Measurements from ENCODE around the gene DBX2.

DNA sequence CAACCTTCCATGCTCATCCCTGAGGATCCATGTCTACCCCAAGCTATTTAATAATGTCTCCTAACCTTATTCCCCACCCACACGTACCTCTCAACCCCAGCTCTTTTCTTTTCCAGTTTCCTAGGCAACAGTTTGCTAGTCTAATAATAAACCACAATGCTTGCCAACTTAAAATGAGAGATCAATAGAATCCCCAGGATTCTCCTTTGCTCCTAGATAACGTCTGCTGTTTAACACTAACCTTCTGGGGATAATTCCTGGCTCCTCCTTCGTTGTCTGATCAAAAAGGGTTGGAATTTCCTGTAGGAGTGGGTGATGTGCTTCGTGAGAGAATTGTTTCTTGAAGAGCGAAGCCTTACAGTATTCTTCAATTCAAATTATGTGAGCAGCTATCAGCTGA is 42.2 kb upstream of the DBX2 start:
- TF ChIP-seq EP300 (IDR thresholded peaks at IDR 0.05) (no peak), POLR2A (IDR thresholded peaks at IDR 0.05) (no peak)
- TF ChIP-seq, protein P1, sequence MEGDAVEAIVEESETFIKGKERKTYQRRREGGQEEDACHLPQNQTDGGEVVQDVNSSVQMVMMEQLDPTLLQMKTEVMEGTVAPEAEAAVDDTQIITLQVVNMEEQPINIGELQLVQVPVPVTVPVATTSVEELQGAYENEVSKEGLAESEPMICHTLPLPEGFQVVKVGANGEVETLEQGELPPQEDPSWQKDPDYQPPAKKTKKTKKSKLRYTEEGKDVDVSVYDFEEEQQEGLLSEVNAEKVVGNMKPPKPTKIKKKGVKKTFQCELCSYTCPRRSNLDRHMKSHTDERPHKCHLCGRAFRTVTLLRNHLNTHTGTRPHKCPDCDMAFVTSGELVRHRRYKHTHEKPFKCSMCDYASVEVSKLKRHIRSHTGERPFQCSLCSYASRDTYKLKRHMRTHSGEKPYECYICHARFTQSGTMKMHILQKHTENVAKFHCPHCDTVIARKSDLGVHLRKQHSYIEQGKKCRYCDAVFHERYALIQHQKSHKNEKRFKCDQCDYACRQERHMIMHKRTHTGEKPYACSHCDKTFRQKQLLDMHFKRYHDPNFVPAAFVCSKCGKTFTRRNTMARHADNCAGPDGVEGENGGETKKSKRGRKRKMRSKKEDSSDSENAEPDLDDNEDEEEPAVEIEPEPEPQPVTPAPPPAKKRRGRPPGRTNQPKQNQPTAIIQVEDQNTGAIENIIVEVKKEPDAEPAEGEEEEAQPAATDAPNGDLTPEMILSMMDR (IDR thresholded peaks at IDR 0.05) = no peak
